ENCODE data around the gene BICDL2.
A peak's percentile ranks its signal among the peaks of the same experiment; 100 is the strongest.

BICDL2 gene

DNA sequence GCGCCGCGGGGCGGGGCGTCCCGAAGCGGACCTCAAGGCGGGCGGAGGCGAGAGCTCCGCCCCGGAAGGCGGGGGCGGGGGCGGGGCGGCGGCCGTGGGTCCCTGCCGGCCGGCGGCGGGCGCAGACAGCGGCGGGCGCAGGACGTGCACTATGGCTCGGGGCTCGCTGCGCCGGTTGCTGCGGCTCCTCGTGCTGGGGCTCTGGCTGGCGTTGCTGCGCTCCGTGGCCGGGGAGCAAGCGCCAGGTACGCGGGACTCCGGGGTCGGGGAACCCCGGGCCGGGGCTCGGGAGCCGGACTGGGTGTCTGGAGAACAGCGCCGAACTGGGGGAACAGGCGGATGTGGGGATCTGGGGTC is 16.5 kb downstream of the BICDL2 start, which contains the start of gene TNFRSF12A:
TNFRSF12A (plus strand) TSS at position 122 of the 357 bp plus-strand sequence; CDS start at position 152, 30 bp downstream.
- H3K4me3 ChIP-seq (ENCODE audit: low read length): peak within 1 kb of the TSS; percentile 99
- H3K27me3 ChIP-seq (ENCODE audit: control insufficient read depth, insufficient read depth, low read length): peaks cover 4% of the 10 kb centered on the region
- peaks cover 15% of the 10 kb centered on the region for H3K36me3 ChIP-seq (ENCODE audit: control insufficient read depth, low read depth, low read length)
- H3K27ac ChIP-seq (ENCODE audit: low read length): peak within 1 kb of the TSS; percentile 94
- H3K4me1 ChIP-seq (ENCODE audit: control insufficient read depth, low read depth, low read length): peaks cover 25% of the 10 kb centered on the region
- H3K9me3 ChIP-seq (ENCODE audit: control insufficient read depth, low read depth, low read length): no peaks in the 10 kb centered on the region
- H3K9ac ChIP-seq (ENCODE audit: low read length): peak within 1 kb of the TSS; percentile 99

DNA sequence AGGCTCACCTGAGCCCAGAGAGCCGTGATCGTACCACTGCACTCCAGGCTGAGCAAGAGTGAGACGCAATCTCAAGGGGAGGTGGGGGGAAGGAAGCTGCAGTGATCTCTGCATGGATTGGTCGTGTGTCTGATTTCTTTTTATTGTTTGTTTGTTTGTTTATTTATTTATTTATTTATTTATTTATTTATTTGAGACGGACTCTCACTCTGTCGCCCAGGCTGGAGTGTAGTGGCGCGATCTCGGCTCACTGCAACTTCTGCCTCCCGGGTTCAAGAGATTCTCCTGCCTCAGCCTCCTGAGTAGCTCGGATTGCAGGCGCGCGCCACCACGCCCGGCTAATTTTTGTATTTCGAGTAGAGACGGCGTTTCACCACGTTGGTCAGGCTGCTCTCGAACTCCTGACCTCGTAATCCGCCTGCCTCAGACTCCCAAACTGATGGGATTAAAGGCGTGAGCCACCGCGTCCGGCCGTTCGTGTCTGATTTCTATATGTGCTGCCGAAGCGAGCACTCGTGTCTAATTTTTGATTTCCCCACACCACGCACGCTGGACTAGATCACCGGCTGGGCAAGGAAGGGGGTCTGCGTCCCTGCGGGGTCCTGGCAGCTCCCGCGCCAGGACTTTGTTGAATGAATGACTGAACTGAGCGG is 17.0 kb downstream of the BICDL2 start:
- Histone ChIP-seq H3K9me3 (ENCODE audit: control insufficient read depth, low read depth, low read length) (no peaks in the 10 kb centered on the region), H3K27me3 (ENCODE audit: control insufficient read depth, insufficient read depth, low read length) (peaks cover 4% of the 10 kb centered on the region), H3K9ac (ENCODE audit: low read length) (no peak overlapping the region), H3K36me3 (ENCODE audit: control insufficient read depth, low read depth, low read length) (peaks cover 20% of the 10 kb centered on the region), H3K4me1 (ENCODE audit: control insufficient read depth, low read depth, low read length) (peaks cover 30% of the 10 kb centered on the region), H3K4me3 (ENCODE audit: low read length) (peak overlapping the region; percentile 99), H3K27ac (ENCODE audit: low read length) (no peak overlapping the region)

- Histone ChIP-seq H3K27me3 (ENCODE audit: control insufficient read depth, insufficient read depth, low read length) (peaks cover 4% of the 10 kb centered on the region), H3K9me3 (ENCODE audit: control insufficient read depth, low read depth, low read length) (no peaks in the 10 kb centered on the region), H3K4me1 (ENCODE audit: control insufficient read depth, low read depth, low read length) (peaks cover 37% of the 10 kb centered on the region), H3K27ac (ENCODE audit: low read length) (peak within 1 kb of the TSS; percentile 85), H3K9ac (ENCODE audit: low read length) (peak within 1 kb of the TSS; percentile 92), H3K4me3 (ENCODE audit: low read length) (peak within 1 kb of the TSS; percentile 91), H3K36me3 (ENCODE audit: control insufficient read depth, low read depth, low read length) (peaks cover 23% of the 10 kb centered on the region)
These were observed 18.8 kb downstream of the BICDL2 start, which contains the start of gene CLDN6 for GRCh38 chr16:3017794-3018506. Gene CLDN6 (minus strand): TSS chr16:3018183. CDS start chr16:3016021, 2,162 bp downstream.

DNA sequence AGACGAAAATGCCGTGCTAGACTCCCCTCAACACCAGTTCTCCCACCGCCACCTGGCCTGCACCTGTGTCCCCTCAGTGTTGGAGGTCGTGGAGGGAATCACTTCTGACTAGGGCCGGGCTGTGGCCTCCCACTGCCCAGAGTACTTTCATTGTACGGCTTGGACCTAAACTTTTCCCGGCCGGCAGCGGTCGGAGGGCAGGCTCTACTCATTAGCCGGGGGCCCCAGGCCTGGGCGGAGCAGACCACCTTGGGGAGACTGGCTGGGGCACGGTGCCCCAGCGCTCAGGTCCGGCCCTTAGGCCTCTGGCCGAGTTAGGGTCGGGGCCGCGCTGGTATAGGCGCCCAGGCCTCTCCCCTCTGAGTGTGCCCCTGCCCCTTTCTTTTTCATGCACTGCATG is 19.4 kb downstream of the BICDL2 start:
- Histone ChIP-seq H3K27me3 (ENCODE audit: control insufficient read depth, insufficient read depth, low read length) (peaks cover 10% of the 10 kb centered on the region), H3K9me3 (ENCODE audit: control insufficient read depth, low read depth, low read length) (no peaks in the 10 kb centered on the region), H3K36me3 (ENCODE audit: control insufficient read depth, low read depth, low read length) (peaks cover 23% of the 10 kb centered on the region), H3K4me1 (ENCODE audit: control insufficient read depth, low read depth, low read length) (peaks cover 33% of the 10 kb centered on the region), H3K4me3 (ENCODE audit: low read length) (peak overlapping the region; percentile 91), H3K9ac (ENCODE audit: low read length) (peak overlapping the region; percentile 92), H3K27ac (ENCODE audit: low read length) (peak overlapping the region; percentile 85)

DNA sequence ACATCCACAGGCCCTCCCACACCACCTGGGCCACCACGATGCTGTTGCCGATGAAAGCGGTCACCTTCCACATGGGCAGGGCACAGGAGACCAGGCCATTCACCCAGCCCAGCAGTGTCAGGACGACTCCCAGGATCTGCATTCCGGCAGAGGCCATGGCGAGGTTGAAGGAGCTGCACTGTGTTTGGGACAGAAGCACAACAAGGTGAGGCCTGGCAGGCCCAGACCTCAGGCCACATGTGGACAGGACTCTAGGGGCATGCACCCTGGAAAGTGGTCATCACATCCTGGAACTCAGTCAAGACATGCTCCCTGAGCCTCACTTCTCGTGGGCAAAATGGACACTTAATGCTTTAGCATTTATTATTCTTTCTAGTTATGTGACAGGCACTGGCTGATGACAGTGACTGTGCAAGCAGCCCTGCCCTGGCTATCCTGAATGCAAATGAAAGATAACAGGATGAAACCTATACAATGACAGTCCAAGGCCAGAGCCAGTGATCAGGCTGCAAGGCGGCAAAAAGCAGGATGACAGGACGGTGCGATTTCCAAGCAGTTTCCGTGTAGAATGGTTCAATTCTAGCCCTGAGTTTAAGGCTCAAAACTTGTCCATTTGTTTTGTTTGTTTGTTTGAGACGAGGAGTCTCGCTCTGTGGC is 20.8 kb downstream of the BICDL2 start:
- Histone ChIP-seq H3K9ac (ENCODE audit: low read length) (no peak overlapping the region), H3K27ac (ENCODE audit: low read length) (no peak overlapping the region), H3K27me3 (ENCODE audit: control insufficient read depth, insufficient read depth, low read length) (peaks cover 15% of the 10 kb centered on the region), H3K4me3 (ENCODE audit: low read length) (peak overlapping the region; percentile 11), H3K4me1 (ENCODE audit: control insufficient read depth, low read depth, low read length) (peaks cover 31% of the 10 kb centered on the region), H3K9me3 (ENCODE audit: control insufficient read depth, low read depth, low read length) (no peaks in the 10 kb centered on the region), H3K36me3 (ENCODE audit: control insufficient read depth, low read depth, low read length) (peaks cover 19% of the 10 kb centered on the region)

DNA sequence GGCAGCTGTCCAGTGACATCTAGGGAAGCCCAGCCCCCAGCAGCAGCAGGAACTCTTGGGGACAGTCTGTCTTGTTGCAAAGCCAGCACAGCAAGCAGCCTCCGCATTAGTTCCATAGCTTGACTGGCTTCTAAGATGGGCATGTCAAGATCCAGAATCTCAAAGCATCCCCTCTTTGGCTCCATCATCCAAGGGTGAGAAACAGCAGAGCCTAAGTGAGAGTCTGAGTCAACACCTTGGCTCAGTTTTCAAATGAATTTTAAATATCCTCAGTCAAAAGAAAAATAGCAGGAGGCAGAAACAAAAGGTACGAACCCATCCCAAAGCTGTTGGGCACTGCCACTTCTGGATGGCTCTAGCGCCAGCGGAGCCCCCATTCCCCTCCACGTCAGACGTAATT is 21.8 kb downstream of the BICDL2 start:
- Histone ChIP-seq H3K4me1 (ENCODE audit: control insufficient read depth, low read depth, low read length) (peaks cover 34% of the 10 kb centered on the region), H3K27me3 (ENCODE audit: control insufficient read depth, insufficient read depth, low read length) (peaks cover 15% of the 10 kb centered on the region), H3K9me3 (ENCODE audit: control insufficient read depth, low read depth, low read length) (no peaks in the 10 kb centered on the region), H3K36me3 (ENCODE audit: control insufficient read depth, low read depth, low read length) (peaks cover 19% of the 10 kb centered on the region), H3K9ac (ENCODE audit: low read length) (no peak overlapping the region), H3K4me3 (ENCODE audit: low read length) (peak overlapping the region; percentile 6), H3K27ac (ENCODE audit: low read length) (no peak overlapping the region)

DNA sequence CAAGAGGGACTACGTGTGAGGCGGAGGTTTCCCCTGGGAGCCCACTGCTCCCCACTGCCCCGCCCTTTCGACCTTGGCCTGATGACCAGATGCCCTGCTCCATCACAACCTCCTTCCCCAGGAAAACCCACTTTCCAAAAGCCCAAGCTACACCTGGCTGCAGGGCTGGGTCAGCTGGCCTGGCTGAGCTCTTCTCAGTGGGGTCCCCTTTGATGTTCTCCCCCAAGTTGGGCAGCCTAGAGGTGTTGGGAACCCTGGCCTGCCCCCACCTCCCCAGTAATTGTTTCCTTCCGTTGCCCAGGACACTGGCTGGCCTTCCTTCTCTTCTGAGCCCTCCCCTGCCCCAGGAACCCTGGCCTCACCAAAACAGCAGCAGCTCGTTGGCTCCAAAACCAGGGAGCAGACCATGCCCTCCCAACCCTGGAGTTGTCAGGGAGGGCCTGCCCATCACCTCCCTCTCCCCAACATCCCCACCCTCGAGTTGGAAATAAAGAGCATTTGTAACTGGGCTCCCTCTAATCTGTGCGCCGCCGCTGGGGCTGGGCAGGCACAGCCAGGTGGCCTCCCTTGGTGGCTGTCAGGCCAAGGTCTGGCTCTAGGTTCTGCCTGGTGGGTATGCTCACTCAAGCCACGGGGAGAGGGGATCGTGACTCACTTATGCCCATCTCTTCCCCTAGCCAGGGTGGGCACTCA is 22.6 kb downstream of the BICDL2 start:
- peak overlapping the region; percentile 6 for H3K4me3 ChIP-seq (ENCODE audit: low read length)
- no peak overlapping the region for H3K27ac ChIP-seq (ENCODE audit: low read length)
- H3K4me1 ChIP-seq (ENCODE audit: control insufficient read depth, low read depth, low read length): peaks cover 39% of the 10 kb centered on the region
- no peaks in the 10 kb centered on the region for H3K9me3 ChIP-seq (ENCODE audit: control insufficient read depth, low read depth, low read length)
- H3K36me3 ChIP-seq (ENCODE audit: control insufficient read depth, low read depth, low read length): peaks cover 19% of the 10 kb centered on the region
- peaks cover 15% of the 10 kb centered on the region for H3K27me3 ChIP-seq (ENCODE audit: control insufficient read depth, insufficient read depth, low read length)
- H3K9ac ChIP-seq (ENCODE audit: low read length): no peak overlapping the region

GRCh38 chr16:3013491-3013951 is 23.2 kb downstream of the BICDL2 start:
- Histone ChIP-seq H3K4me3 (ENCODE audit: low read length) (peak overlapping the region; percentile 51), H3K27me3 (ENCODE audit: control insufficient read depth, insufficient read depth, low read length) (peaks cover 14% of the 10 kb centered on the region), H3K36me3 (ENCODE audit: control insufficient read depth, low read depth, low read length) (peaks cover 19% of the 10 kb centered on the region), H3K9me3 (ENCODE audit: control insufficient read depth, low read depth, low read length) (no peaks in the 10 kb centered on the region), H3K4me1 (ENCODE audit: control insufficient read depth, low read depth, low read length) (peaks cover 45% of the 10 kb centered on the region), H3K9ac (ENCODE audit: low read length) (no peak overlapping the region), H3K27ac (ENCODE audit: low read length) (no peak overlapping the region)

GRCh38 chr16:3012828-3013420 is 23.8 kb downstream of the BICDL2 start, which contains the start of gene CLDN9:
Gene CLDN9 (plus strand): TSS chr16:3012923. CDS start chr16:3013363, 440 bp downstream.
- Histone ChIP-seq H3K9me3 (ENCODE audit: control insufficient read depth, low read depth, low read length) (no peaks in the 10 kb centered on the region), H3K4me1 (ENCODE audit: control insufficient read depth, low read depth, low read length) (peaks cover 45% of the 10 kb centered on the region), H3K27ac (ENCODE audit: low read length) (no peak within 1 kb of the TSS), H3K9ac (ENCODE audit: low read length) (peak within 1 kb of the TSS; percentile 28), H3K4me3 (ENCODE audit: low read length) (peak within 1 kb of the TSS; percentile 51), H3K27me3 (ENCODE audit: control insufficient read depth, insufficient read depth, low read length) (peaks cover 11% of the 10 kb centered on the region), H3K36me3 (ENCODE audit: control insufficient read depth, low read depth, low read length) (peaks cover 19% of the 10 kb centered on the region)

DNA sequence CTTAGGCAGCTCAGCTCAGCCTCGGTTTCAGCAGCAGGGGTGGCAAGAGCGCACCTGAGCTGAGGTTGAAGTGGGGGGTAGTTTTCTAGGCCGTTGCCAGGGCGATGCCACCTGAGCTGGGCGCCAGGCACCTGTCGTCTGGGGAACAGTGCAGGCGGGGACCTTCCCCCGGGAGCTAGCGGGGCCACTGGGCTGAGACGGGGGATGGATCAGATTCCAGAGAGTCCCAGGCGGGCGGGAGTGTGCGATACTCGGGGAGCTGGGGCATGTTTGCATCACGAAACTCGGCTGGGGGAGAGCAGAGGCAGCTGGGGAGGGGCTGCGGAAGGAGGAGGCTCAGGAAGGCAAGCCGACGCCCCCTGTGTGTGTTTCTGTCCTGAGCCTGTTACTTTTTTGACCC is 24.5 kb downstream of the BICDL2 start:
- Histone ChIP-seq H3K27ac (ENCODE audit: low read length) (no peak overlapping the region), H3K4me1 (ENCODE audit: control insufficient read depth, low read depth, low read length) (peaks cover 52% of the 10 kb centered on the region), H3K9ac (ENCODE audit: low read length) (peak overlapping the region; percentile 28), H3K27me3 (ENCODE audit: control insufficient read depth, insufficient read depth, low read length) (peaks cover 11% of the 10 kb centered on the region), H3K9me3 (ENCODE audit: control insufficient read depth, low read depth, low read length) (no peaks in the 10 kb centered on the region), H3K36me3 (ENCODE audit: control insufficient read depth, low read depth, low read length) (peaks cover 19% of the 10 kb centered on the region), H3K4me3 (ENCODE audit: low read length) (peak overlapping the region; percentile 51)

Data from iPS-18a (cell line).